ENCODE results near the gene DHX29. TPM values are rescaled to one million over a fixed set of nuclear protein-coding genes. Genes with fewer than 3 reads are reported as not detected.

The DHX29 gene
- total RNA-seq, 2 experiments from 2014 or later = 11.6 to 13.7 TPM

DNA sequence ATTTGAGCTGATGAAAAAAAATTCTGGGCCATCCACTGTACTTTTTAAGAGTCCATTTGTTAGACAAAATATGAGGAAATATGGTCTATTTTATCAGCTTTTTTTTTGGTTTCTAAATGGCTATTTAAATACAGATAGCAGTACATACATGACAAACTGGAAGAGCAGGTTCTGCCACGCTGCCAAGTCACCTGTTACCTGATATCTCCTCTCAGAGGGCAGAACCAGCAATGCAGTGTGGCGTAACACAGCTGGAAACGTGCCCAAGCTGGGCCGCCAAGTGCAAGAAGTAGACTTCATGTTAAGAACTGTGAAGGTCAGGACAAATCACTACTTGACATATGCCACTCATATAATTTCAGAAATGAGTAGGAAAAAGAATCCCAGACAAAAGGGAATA, 88.5 kb downstream of the DHX29 start:
- H3K4me3 Mint-ChIP-seq = no peak overlapping the region
- H3K27ac Mint-ChIP-seq = no peak overlapping the region
- no peak for ATAC-seq
- ChIA-PET CTCF (no interaction called here), POLR2A (interaction anchor here (1.1 kb wide), 1 partner anchor 15 kb away, joined by 4 read pairs; no protein-coding TSS in a partner anchor)
- H3K9me3 Mint-ChIP-seq = no peaks in the 10 kb centered on the region
- intact Hi-C loops (cut with micrococcal nuclease) = no loop called here
- no peak for TF ChIP-seq CTCF (IDR thresholded peaks at IDR 0.05)
- H3K36me3 Mint-ChIP-seq (ENCODE audit: low read depth) = peaks cover 2% of the 10 kb centered on the region
- no peak for DNase-seq
- peaks cover 50% of the 10 kb centered on the region for H3K27me3 Mint-ChIP-seq
- peaks cover 24% of the 10 kb centered on the region for H3K4me1 Mint-ChIP-seq (ENCODE audit: low read depth)

DNA sequence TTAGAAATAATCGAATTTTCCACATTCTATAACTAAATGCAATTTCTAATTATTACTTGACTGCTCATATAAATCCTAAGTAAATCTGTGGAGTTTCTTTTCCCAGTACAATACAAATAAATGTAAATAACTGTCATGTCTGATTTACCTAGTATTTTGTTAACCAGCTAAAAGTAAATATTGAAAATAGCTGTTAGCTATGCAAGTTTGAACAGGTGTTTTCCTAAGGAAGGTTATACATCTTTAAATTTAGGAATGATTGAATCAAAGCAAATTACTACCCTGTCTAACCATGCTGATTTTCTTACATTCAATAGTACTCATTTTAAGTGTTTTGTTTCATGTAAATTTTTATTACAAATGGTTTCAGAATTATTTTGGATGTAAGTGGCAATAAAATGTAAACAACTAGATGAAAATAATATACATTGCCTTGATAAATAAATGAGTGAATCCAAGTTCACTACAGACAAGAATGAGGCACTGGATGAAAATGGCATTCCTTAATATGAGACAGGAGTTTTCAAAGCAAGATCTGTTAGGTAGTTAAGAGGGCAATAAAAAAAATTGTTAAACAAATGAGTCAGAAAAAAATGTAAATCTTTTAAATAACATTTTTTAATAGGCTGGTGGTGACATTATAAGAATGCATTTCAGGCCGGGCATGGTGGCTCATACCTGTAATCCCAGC, 96.2 kb downstream of the DHX29 start:
- no peak for ATAC-seq
- intact Hi-C loops (cut with micrococcal nuclease) = no loop called here
- no peak for DNase-seq
- peaks cover 2% of the 10 kb centered on the region for H3K4me1 Mint-ChIP-seq (ENCODE audit: low read depth)
- H3K27ac Mint-ChIP-seq = no peak overlapping the region
- peaks cover 11% of the 10 kb centered on the region for H3K27me3 Mint-ChIP-seq
- CTCF ChIA-PET = no interaction called here
- H3K9me3 Mint-ChIP-seq = no peaks in the 10 kb centered on the region
- POLR2A ChIA-PET = interaction anchor here (1.2 kb wide), 1 partner anchor 15 kb away, joined by 3 read pairs; no protein-coding TSS in a partner anchor
- H3K36me3 Mint-ChIP-seq (ENCODE audit: low read depth) = no peaks in the 10 kb centered on the region
- no peak for TF ChIP-seq CTCF (IDR thresholded peaks at IDR 0.05)
- H3K4me3 Mint-ChIP-seq = no peak overlapping the region

Other genes starting within 250 kb of the DHX29 start
- gene GZMA, start 205.0 kb downstream of the DHX29 start, total RNA-seq = 10 to 100 TPM; 17.8 to 18.2 TPM
- not detected for gene GPX8, start 147.5 kb downstream of the DHX29 start, total RNA-seq
- gene CDC20B, start 134.5 kb downstream of the DHX29 start, total RNA-seq = not detected
- gene MCIDAS, start 80.4 kb downstream of the DHX29 start, total RNA-seq = under 1 TPM in 1 of 2 experiments, not detected in 1; 0.18 TPM
- not detected for gene CCNO, start 74.1 kb downstream of the DHX29 start, total RNA-seq
- 10 to 100 TPM; 88.9 to 93.4 TPM for gene MTREX, start 295 bp upstream of the DHX29 start, total RNA-seq
- 10 to 100 TPM; 15.9 to 17.6 TPM for gene PLPP1, start 227.3 kb upstream of the DHX29 start, total RNA-seq